Ishikawa (cell line): Measurements from ENCODE around the gene LILRB4.

Experiments
- CEBPB ChIP-seq: IDR thresholded peaks from 2 replicates; pipeline ENCODE4 v1.6.1; 2012
- CREB1 ChIP-seq: IDR thresholded peaks from 2 replicates; pipeline ENCODE4 v1.6.1; 2012; ENCODE audit warnings: low read depth
- EGR1 ChIP-seq: IDR thresholded peaks from 2 replicates; pipeline ENCODE4 v1.6.1; 2012
- EP300 ChIP-seq: IDR thresholded peaks from 2 replicates; pipeline ENCODE4 v1.6.1; 2012; ENCODE audit warnings: borderline replicate concordance
- FOXM1 ChIP-seq: IDR thresholded peaks from 2 replicates; pipeline ENCODE4 v1.6.1; 2012; ENCODE audit warnings: low read depth, borderline replicate concordance
- NFIC ChIP-seq: IDR thresholded peaks from 2 replicates; pipeline ENCODE4 v1.6.1; 2012
- RAD21 ChIP-seq: IDR thresholded peaks from 2 replicates; pipeline ENCODE4 v1.6.1; 2012; ENCODE audit warnings: low read depth
- TAF1 ChIP-seq: IDR thresholded peaks from 2 replicates; pipeline ENCODE4 v1.6.1; 2012; ENCODE audit warnings: low read depth, mild to moderate bottlenecking
- TCF12 ChIP-seq: IDR thresholded peaks from 2 replicates; pipeline ENCODE4 v1.6.1; 2012; ENCODE audit warnings: low read depth
- YY1 ChIP-seq: IDR thresholded peaks from 2 replicates; pipeline ENCODE4 v1.6.1; 2012; ENCODE audit warnings: low read depth
- ZBTB7A ChIP-seq: IDR thresholded peaks from 2 replicates; pipeline ENCODE4 v1.6.1; 2012; ENCODE audit warnings: low read depth
- TF ChIP-seq, protein P1 (sequence below): IDR thresholded peaks from 2 replicates; pipeline ENCODE4 v1.6.1; 2012
- TF ChIP-seq, protein P2 (sequence below): IDR thresholded peaks from 2 replicates; pipeline ENCODE4 v1.6.1; 2012; ENCODE audit warnings: low read depth, mild to moderate bottlenecking
- TF ChIP-seq, protein P3 (sequence below): IDR thresholded peaks from 2 replicates; pipeline ENCODE4 v1.6.1; 2012

DNA sequence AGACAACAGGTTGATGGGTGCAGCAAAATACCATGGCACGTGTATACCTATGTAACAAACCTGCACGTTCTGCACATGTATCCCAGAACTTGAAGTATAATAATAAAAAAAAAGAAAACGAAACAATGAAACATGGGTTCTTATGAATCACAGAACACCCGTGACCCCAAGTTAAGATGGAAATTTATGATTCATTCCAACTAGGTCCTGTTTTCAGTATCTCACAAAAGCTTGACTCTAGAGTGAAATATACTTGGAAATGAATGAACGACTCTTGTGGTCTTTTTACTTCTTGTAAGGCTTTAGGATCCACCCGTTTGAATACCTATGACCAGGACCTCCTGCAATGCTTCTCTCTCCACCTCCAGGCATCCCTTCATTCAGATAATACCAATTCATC is 3.5 kb upstream of the LILRB4 start:
- TF ChIP-seq RAD21 = no peak
- TF ChIP-seq TAF1 = no peak
- TF ChIP-seq YY1 = no peak
- no peak for TF ChIP-seq FOXM1
- TF ChIP-seq NFIC = no peak
- no peak for TF ChIP-seq CEBPB
- no peak for TF ChIP-seq EP300
- TF ChIP-seq, protein P1, sequence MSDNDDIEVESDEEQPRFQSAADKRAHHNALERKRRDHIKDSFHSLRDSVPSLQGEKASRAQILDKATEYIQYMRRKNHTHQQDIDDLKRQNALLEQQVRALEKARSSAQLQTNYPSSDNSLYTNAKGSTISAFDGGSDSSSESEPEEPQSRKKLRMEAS = no peak
- no peak for TF ChIP-seq EGR1
- TF ChIP-seq, protein P2, sequence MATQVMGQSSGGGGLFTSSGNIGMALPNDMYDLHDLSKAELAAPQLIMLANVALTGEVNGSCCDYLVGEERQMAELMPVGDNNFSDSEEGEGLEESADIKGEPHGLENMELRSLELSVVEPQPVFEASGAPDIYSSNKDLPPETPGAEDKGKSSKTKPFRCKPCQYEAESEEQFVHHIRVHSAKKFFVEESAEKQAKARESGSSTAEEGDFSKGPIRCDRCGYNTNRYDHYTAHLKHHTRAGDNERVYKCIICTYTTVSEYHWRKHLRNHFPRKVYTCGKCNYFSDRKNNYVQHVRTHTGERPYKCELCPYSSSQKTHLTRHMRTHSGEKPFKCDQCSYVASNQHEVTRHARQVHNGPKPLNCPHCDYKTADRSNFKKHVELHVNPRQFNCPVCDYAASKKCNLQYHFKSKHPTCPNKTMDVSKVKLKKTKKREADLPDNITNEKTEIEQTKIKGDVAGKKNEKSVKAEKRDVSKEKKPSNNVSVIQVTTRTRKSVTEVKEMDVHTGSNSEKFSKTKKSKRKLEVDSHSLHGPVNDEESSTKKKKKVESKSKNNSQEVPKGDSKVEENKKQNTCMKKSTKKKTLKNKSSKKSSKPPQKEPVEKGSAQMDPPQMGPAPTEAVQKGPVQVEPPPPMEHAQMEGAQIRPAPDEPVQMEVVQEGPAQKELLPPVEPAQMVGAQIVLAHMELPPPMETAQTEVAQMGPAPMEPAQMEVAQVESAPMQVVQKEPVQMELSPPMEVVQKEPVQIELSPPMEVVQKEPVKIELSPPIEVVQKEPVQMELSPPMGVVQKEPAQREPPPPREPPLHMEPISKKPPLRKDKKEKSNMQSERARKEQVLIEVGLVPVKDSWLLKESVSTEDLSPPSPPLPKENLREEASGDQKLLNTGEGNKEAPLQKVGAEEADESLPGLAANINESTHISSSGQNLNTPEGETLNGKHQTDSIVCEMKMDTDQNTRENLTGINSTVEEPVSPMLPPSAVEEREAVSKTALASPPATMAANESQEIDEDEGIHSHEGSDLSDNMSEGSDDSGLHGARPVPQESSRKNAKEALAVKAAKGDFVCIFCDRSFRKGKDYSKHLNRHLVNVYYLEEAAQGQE = no peak
- TF ChIP-seq CREB1 = no peak
- TF ChIP-seq, protein P3, sequence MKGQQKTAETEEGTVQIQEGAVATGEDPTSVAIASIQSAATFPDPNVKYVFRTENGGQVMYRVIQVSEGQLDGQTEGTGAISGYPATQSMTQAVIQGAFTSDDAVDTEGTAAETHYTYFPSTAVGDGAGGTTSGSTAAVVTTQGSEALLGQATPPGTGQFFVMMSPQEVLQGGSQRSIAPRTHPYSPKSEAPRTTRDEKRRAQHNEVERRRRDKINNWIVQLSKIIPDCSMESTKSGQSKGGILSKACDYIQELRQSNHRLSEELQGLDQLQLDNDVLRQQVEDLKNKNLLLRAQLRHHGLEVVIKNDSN = no peak
- no peak for TF ChIP-seq ZBTB7A
- TF ChIP-seq TCF12 = no peak
